GM23248 (cell line): ENCODE data around the gene STIM1. TPM values are rescaled to one million over a fixed set of nuclear protein-coding genes. Genes with fewer than 3 reads are reported as not detected.

Source experiments
- DNase-seq: peaks from one replicate; pipeline ENCODE4 v3.0.0-alpha.2; 2015
- H2AFZ ChIP-seq: fragments of 200-600 bp; sonication (generic); 2 replicates; pipeline ENCODE4 v1.6.1; 2016; ENCODE audit warnings: antibody characterized with exemption
- H3F3A ChIP-seq: fragments of 200-600 bp; sonication (generic); 2 replicates; pipeline ENCODE4 v1.6.1; 2016; ENCODE audit warnings: mild to moderate bottlenecking, antibody characterized with exemption, mixed run types; ENCODE audit not compliant: insufficient read depth
- H3K27ac ChIP-seq: fragments of 200-600 bp; sonication (generic); 2 replicates; pipeline ENCODE4 v1.5.1; 2016; ENCODE audit warnings: mild to moderate bottlenecking
- H3K27me3 ChIP-seq: fragments of 200-600 bp; sonication (generic); replicated peaks from 2 replicates; pipeline ENCODE4 v1.6.1; 2016; ENCODE audit warnings: mild to moderate bottlenecking; ENCODE audit not compliant: insufficient read depth
- H3K36me3 ChIP-seq: fragments of 200-600 bp; sonication (generic); 2 replicates; pipeline ENCODE4 v1.6.1; 2016; ENCODE audit warnings: low read depth, mild to moderate bottlenecking
- H3K4me1 ChIP-seq: fragments of 200-600 bp; sonication (generic); 2 replicates; pipeline ENCODE4 v1.6.1; 2016; ENCODE audit warnings: mild to moderate bottlenecking; ENCODE audit not compliant: insufficient read depth
- H3K4me2 ChIP-seq: fragments of 200-600 bp; sonication (generic); one replicate; pipeline ENCODE4 v1.6.1; 2016; ENCODE audit warnings: mild to moderate bottlenecking; ENCODE audit not compliant: unreplicated experiment
- H3K4me3 ChIP-seq: fragments of 200-600 bp; sonication (generic); 2 replicates; pipeline ENCODE4 v1.5.1; 2016; ENCODE audit warnings: mild to moderate bottlenecking
- H3K79me2 ChIP-seq: fragments of 200-600 bp; sonication (generic); 2 replicates; pipeline ENCODE4 v1.6.1; 2016; ENCODE audit warnings: mild to moderate bottlenecking; ENCODE audit not compliant: insufficient read depth
- H3K9ac ChIP-seq: fragments of 200-600 bp; sonication (generic); 2 replicates; pipeline ENCODE4 v1.6.1; 2016; ENCODE audit warnings: mild to moderate bottlenecking
- H3K9me2 ChIP-seq: fragments of 200-600 bp; sonication (generic); 2 replicates; pipeline ENCODE4 v1.6.1; 2016; ENCODE audit warnings: mixed run types, mild to moderate bottlenecking, moderate library complexity; ENCODE audit not compliant: insufficient read depth
- H3K9me3 ChIP-seq: fragments of 200-600 bp; sonication (generic); one replicate; pipeline ENCODE4 v1.6.1; 2017; ENCODE audit warnings: low read depth
- H4K20me1 ChIP-seq: fragments of 200-600 bp; sonication (generic); 2 replicates; pipeline ENCODE4 v1.6.0; 2016; ENCODE audit not compliant: insufficient read depth
- EZH2 ChIP-seq: fragments of 200-600 bp; sonication (generic); IDR thresholded peaks from 2 replicates; pipeline ENCODE4 v1.6.1; 2018; ENCODE audit warnings: antibody characterized with exemption, mild to moderate bottlenecking; ENCODE audit not compliant: insufficient read depth, poor library complexity, severe bottlenecking
- EZH2phosphoT487 ChIP-seq: fragments of 200-600 bp; sonication (generic); IDR thresholded peaks from 2 replicates; pipeline ENCODE4 v1.6.1; 2018; ENCODE audit warnings: antibody characterized with exemption, moderate library complexity, mild to moderate bottlenecking, low read depth; ENCODE audit not compliant: insufficient read depth
- WGBS, 2 experiments: methylation state at CpG; one replicate each; pipeline ENCODE4 v1.1.6; 2015 to 2017; ENCODE audit warnings: low lambda C conversion rate in 2 of 2, low coverage in 1 of 2; ENCODE audit errors: missing lambda C conversion rate in 2 of 2; 5-methylcytosine and 5-hydroxymethylcytosine counted together
- in situ Hi-C: fragments of 300-500 bp; cut with MboI; formaldehyde crosslinking; loops from 2 replicates; pipeline ENCODE4 v1.15.0; 2020
- polyA plus RNA-seq: library from polyadenylated mRNA; unstranded; fragments of >200 nt; fragmentation: Nextera tagmentation; extraction: Ambion mirVana; gene quantifications from 2 replicates; pipeline ENCODE4 v1.2.1, GENCODE V29; 2016
- total RNA-seq: library from RNA; depleted of rRNA; stranded (reverse); fragments of >200 nt; shearing (Covaris generic); gene quantifications from 2 replicates; pipeline ENCODE4 v1.2.3, GENCODE V29; 2014

The STIM1 gene
- total and polyA plus RNA-seq, 2 experiments from 2014 or later, result 22.3 to 24.6 TPM

GRCh38 chr11:3967695-3968094 is 112.2 kb downstream of the STIM1 start:
- no peak for DNase-seq
- Histone ChIP-seq H3K9ac (no peak overlapping the region), H2AFZ (no peak overlapping the region), H3K27me3 (no peaks in the 10 kb centered on the region), H3K4me1 (no peaks in the 10 kb centered on the region), H3F3A (0 out of 2 replicates have a peak, but pooled peaks cover 10% of the 10 kb centered on the region), H3K9me2 (peaks cover 3% of the 10 kb centered on the region; the same call in 1 of the 2 replicates), H3K36me3 (no peaks in the 10 kb centered on the region), H3K4me2 (no peak overlapping the region), H3K9me3 (no peaks in the 10 kb centered on the region), H3K79me2 (0 out of 2 replicates have a peak, but pooled peaks cover 15% of the 10 kb centered on the region), H4K20me1 (no peaks in the 10 kb centered on the region), H3K4me3 (no peak overlapping the region), H3K27ac (no peak overlapping the region)
- TF ChIP-seq EZH2phosphoT487 (no peak), EZH2 (no peak)
- in situ Hi-C loops, result no loop called here

- H3K4me3 ChIP-seq, result no peak overlapping the region
- no peak overlapping the region for H3K9ac ChIP-seq
- no peaks in the 10 kb centered on the region for H3K4me1 ChIP-seq
- H3K27ac ChIP-seq, result no peak overlapping the region
- peaks cover 3% of the 10 kb centered on the region; the same call in 1 of the 2 replicates for H3K9me2 ChIP-seq
- TF ChIP-seq EZH2 (no peak), EZH2phosphoT487 (no peak)
- H2AFZ ChIP-seq, result no peak overlapping the region
- no peak for DNase-seq
- 0 out of 2 replicates have a peak, but pooled peaks cover 10% of the 10 kb centered on the region for H3F3A ChIP-seq
- H3K79me2 ChIP-seq, result 0 out of 2 replicates have a peak, but pooled peaks cover 15% of the 10 kb centered on the region
- no peaks in the 10 kb centered on the region for H4K20me1 ChIP-seq
- WGBS, 2 experiments, result 82 to 91% methylated on average over 3 of the region's 3 CpGs
- no peak overlapping the region for H3K4me2 ChIP-seq
- in situ Hi-C loops, result no loop called here
- no peaks in the 10 kb centered on the region for H3K36me3 ChIP-seq
- H3K27me3 ChIP-seq, result no peaks in the 10 kb centered on the region
- H3K9me3 ChIP-seq, result no peaks in the 10 kb centered on the region
Observed at GRCh38 chr11:3969200-3969599, 113.7 kb downstream of the STIM1 start.

GRCh38 chr11:3969613-3970012 is 114.1 kb downstream of the STIM1 start:
- H3K36me3 ChIP-seq, result no peaks in the 10 kb centered on the region
- DNase-seq, result no peak
- WGBS, 2 experiments, result 94 to 100% methylated on average over 1 of the region's 1 CpG
- no peaks in the 10 kb centered on the region for H3K27me3 ChIP-seq
- in situ Hi-C loops, result no loop called here
- no peaks in the 10 kb centered on the region for H3K4me1 ChIP-seq
- H3K4me2 ChIP-seq, result no peak overlapping the region
- no peaks in the 10 kb centered on the region for H4K20me1 ChIP-seq
- H3K9me2 ChIP-seq, result peaks cover 3% of the 10 kb centered on the region; the same call in 1 of the 2 replicates
- no peak overlapping the region for H3K27ac ChIP-seq
- H3K4me3 ChIP-seq, result no peak overlapping the region
- 0 out of 2 replicates have a peak, but pooled peaks cover 15% of the 10 kb centered on the region for H3K79me2 ChIP-seq
- no peaks in the 10 kb centered on the region for H3K9me3 ChIP-seq
- H2AFZ ChIP-seq, result no peak overlapping the region
- no peak overlapping the region for H3K9ac ChIP-seq
- H3F3A ChIP-seq, result 0 out of 2 replicates have a peak, but pooled peaks cover 10% of the 10 kb centered on the region
- TF ChIP-seq EZH2 (no peak), EZH2phosphoT487 (no peak)

GRCh38 chr11:3970108-3970507 is 114.6 kb downstream of the STIM1 start:
- peaks cover 3% of the 10 kb centered on the region; the same call in 1 of the 2 replicates for H3K9me2 ChIP-seq
- no peak overlapping the region for H3K9ac ChIP-seq
- 0 out of 2 replicates have a peak, but pooled peaks cover 10% of the 10 kb centered on the region for H3F3A ChIP-seq
- no peaks in the 10 kb centered on the region for H3K36me3 ChIP-seq
- H3K4me3 ChIP-seq, result no peak overlapping the region
- no peaks in the 10 kb centered on the region for H3K9me3 ChIP-seq
- TF ChIP-seq EZH2 (no peak), EZH2phosphoT487 (no peak)
- no peaks in the 10 kb centered on the region for H3K27me3 ChIP-seq
- no peak overlapping the region for H3K27ac ChIP-seq
- no peak overlapping the region for H3K4me2 ChIP-seq
- no peak for DNase-seq
- H3K79me2 ChIP-seq, result 0 out of 2 replicates have a peak, but pooled peaks cover 10% of the 10 kb centered on the region
- H4K20me1 ChIP-seq, result no peaks in the 10 kb centered on the region
- WGBS, 2 experiments, result 83 to 84% methylated on average over 2 of the region's 2 CpGs
- no peak overlapping the region for H2AFZ ChIP-seq
- no peaks in the 10 kb centered on the region for H3K4me1 ChIP-seq
- in situ Hi-C loops, result no loop called here
